Parathyroid adenoma (tissue), 2 donors: ENCODE measurements around the gene SAPCD2.
A peak's percentile ranks its signal among the peaks of the same experiment; 100 is the strongest.

Experiments used
- H2AFZ ChIP-seq: fragments of 300-600 bp; sonication (generic); one replicate; pipeline ENCODE4 v1.7.0; 2017; ENCODE audit warnings: antibody characterized with exemption, mild to moderate bottlenecking
- H3K27ac ChIP-seq: fragments of 300-600 bp; sonication (generic); one replicate; pipeline ENCODE4 v1.7.0; 2017
- H3K27me3 ChIP-seq: fragments of 300-600 bp; sonication (generic); one replicate; pipeline ENCODE4 v1.7.0; 2017; ENCODE audit warnings: low read length; ENCODE audit not compliant: control insufficient read depth, insufficient read depth
- H3K36me3 ChIP-seq: fragments of 300-600 bp; sonication (generic); one replicate; pipeline ENCODE4 v1.7.0; 2017; ENCODE audit warnings: low read length; ENCODE audit not compliant: control insufficient read depth, insufficient read depth
- H3K4me1 ChIP-seq: fragments of 300-600 bp; sonication (generic); one replicate; pipeline ENCODE4 v1.7.0; 2017; ENCODE audit warnings: control low read depth
- H3K4me2 ChIP-seq: fragments of 300-600 bp; sonication (generic); one replicate; pipeline ENCODE4 v1.7.0; 2017; ENCODE audit warnings: low read length
- H3K4me3 ChIP-seq: fragments of 300-600 bp; sonication (generic); one replicate; pipeline ENCODE4 v1.7.0; 2017; ENCODE audit warnings: low read depth, low read length
- H3K79me2 ChIP-seq: fragments of 300-600 bp; sonication (generic); one replicate; pipeline ENCODE4 v1.7.0; 2017; ENCODE audit warnings: control low read depth
- H3K9ac ChIP-seq: fragments of 300-600 bp; sonication (generic); one replicate; pipeline ENCODE4 v1.7.0; 2017; ENCODE audit warnings: mild to moderate bottlenecking
- H3K9me3 ChIP-seq: fragments of 300-600 bp; sonication (generic); one replicate; pipeline ENCODE4 v1.7.0; 2017; ENCODE audit warnings: low read length; ENCODE audit not compliant: control insufficient read depth
- CTCF ChIP-seq: fragments of 300-600 bp; sonication (generic); IDR thresholded peaks from one replicate; pipeline ENCODE4 v1.7.0; 2017; ENCODE audit warnings: antibody characterized with exemption, mild to moderate bottlenecking
- donor health status: primary hyperparathyroidism.

The SAPCD2 gene

GRCh38 chr9:137088121-137088520 lies 17.8 kb upstream of the SAPCD2 start:
- no peaks in the 10 kb centered on the region for H3K4me1 ChIP-seq
- no peaks in the 10 kb centered on the region for H3K79me2 ChIP-seq
- H3K9me3 ChIP-seq: no peaks in the 10 kb centered on the region
- no peak overlapping the region for H3K4me3 ChIP-seq
- H3K36me3 ChIP-seq: no peaks in the 10 kb centered on the region
- no peaks in the 10 kb centered on the region for H3K27me3 ChIP-seq
- no peak overlapping the region for H2AFZ ChIP-seq
- H3K27ac ChIP-seq: no peak overlapping the region
- no peak for TF ChIP-seq CTCF
- no peak overlapping the region for H3K4me2 ChIP-seq
- H3K9ac ChIP-seq: no peak overlapping the region

- no peak for TF ChIP-seq CTCF
- no peaks in the 10 kb centered on the region for H3K4me1 ChIP-seq
Measured at GRCh38 chr9:137087409-137087925, 17.1 kb upstream of the SAPCD2 start.

GRCh38 chr9:137086531-137087408 lies 16.4 kb upstream of the SAPCD2 start, which contains the start of gene MAN1B1:
Gene MAN1B1 (plus strand): TSS chr9:137086985. CDS start chr9:137087000, 15 bp downstream.
- peak within 1 kb of the TSS; percentile 55 for H3K9ac ChIP-seq
- peak within 1 kb of the TSS; percentile 95 for H3K4me2 ChIP-seq
- H3K27me3 ChIP-seq: no peaks in the 10 kb centered on the region
- TF ChIP-seq CTCF: no peak
- no peaks in the 10 kb centered on the region for H3K9me3 ChIP-seq
- no peaks in the 10 kb centered on the region for H3K79me2 ChIP-seq
- H2AFZ ChIP-seq: peak within 1 kb of the TSS; percentile 94
- no peaks in the 10 kb centered on the region for H3K36me3 ChIP-seq
- H3K4me3 ChIP-seq: peak within 1 kb of the TSS; percentile 76
- H3K27ac ChIP-seq: peak within 1 kb of the TSS; percentile 89
- H3K4me1 ChIP-seq: no peaks in the 10 kb centered on the region

More at GRCh38 chr9:137087409-137087925, 17.1 kb upstream of the SAPCD2 start:
- no peak overlapping the region for H3K9ac ChIP-seq
- H3K4me2 ChIP-seq: peak overlapping the region; percentile 75
- peak overlapping the region; percentile 94 for H2AFZ ChIP-seq
- H3K4me3 ChIP-seq: peak overlapping the region; percentile 76
- H3K27me3 ChIP-seq: no peaks in the 10 kb centered on the region
- H3K9me3 ChIP-seq: no peaks in the 10 kb centered on the region
- H3K79me2 ChIP-seq: no peaks in the 10 kb centered on the region
- H3K36me3 ChIP-seq: no peaks in the 10 kb centered on the region
- peak overlapping the region; percentile 89 for H3K27ac ChIP-seq

GRCh38 chr9:137085920-137086530 lies 15.7 kb upstream of the SAPCD2 start:
- no peaks in the 10 kb centered on the region for H3K27me3 ChIP-seq
- H3K4me1 ChIP-seq: no peaks in the 10 kb centered on the region
- H3K4me2 ChIP-seq: peak overlapping the region; percentile 95
- TF ChIP-seq CTCF: no peak
- H3K9ac ChIP-seq: peak overlapping the region; percentile 55
- H2AFZ ChIP-seq: peak overlapping the region; percentile 68
- peak overlapping the region; percentile 76 for H3K4me3 ChIP-seq
- peak overlapping the region; percentile 89 for H3K27ac ChIP-seq
- no peaks in the 10 kb centered on the region for H3K9me3 ChIP-seq
- H3K36me3 ChIP-seq: no peaks in the 10 kb centered on the region
- H3K79me2 ChIP-seq: no peaks in the 10 kb centered on the region
